Mesothelial cell of epicardium (in vitro differentiated cells): ENCODE measurements around the gene SP140. TPM values are rescaled to one million over a fixed set of nuclear protein-coding genes. Genes with fewer than 3 reads are reported as not detected.
"Not testable (repeated sequence)": the region's sequence is repeated elsewhere in the genome, so short reads cannot be mapped to it uniquely, and the experiment has no call there.

Source experiments
- DNase-seq, 2 experiments: peaks; one replicate each; pipeline ENCODE4 v3.0.0; 2021; ENCODE audit warnings: low spot score in 2 of 2; ENCODE audit not compliant: unreplicated experiment in 2 of 2
- H3K27ac Mint-ChIP-seq: 2 replicates; pipeline ENCODE4 v1.8.0; 2021; ENCODE audit warnings: mixed read lengths
- H3K27me3 Mint-ChIP-seq: 2 replicates; pipeline ENCODE4 v1.8.0; 2021; ENCODE audit warnings: low read depth, mixed read lengths
- H3K36me3 Mint-ChIP-seq: 2 replicates; pipeline ENCODE4 v1.8.0; 2021; ENCODE audit warnings: mixed read lengths
- H3K4me1 Mint-ChIP-seq: 2 replicates; pipeline ENCODE4 v1.8.0; 2021; ENCODE audit warnings: mixed read lengths
- H3K4me3 Mint-ChIP-seq: 2 replicates; pipeline ENCODE4 v1.8.0; 2021; ENCODE audit warnings: mild to moderate bottlenecking, moderate library complexity, mixed read lengths
- H3K9me3 Mint-ChIP-seq: 2 replicates; pipeline ENCODE4 v1.8.0; 2021; ENCODE audit warnings: mixed read lengths
- total RNA-seq: library from RNA; stranded (reverse); gene quantifications from 3 replicates; pipeline ENCODE4 v1.2.1, GENCODE V29; 2021
- TF ChIP-seq, protein P1 (sequence below): fragments of 200-600 bp; sonication (generic); IDR thresholded peaks from one replicate; pipeline ENCODE4 v1.5.0; 2021; ENCODE audit warnings: antibody characterized with exemption; ENCODE audit not compliant: unreplicated experiment

Gene SP140
- total RNA-seq, 1 donor from 2014 or later: 0.34 TPM

DNA sequence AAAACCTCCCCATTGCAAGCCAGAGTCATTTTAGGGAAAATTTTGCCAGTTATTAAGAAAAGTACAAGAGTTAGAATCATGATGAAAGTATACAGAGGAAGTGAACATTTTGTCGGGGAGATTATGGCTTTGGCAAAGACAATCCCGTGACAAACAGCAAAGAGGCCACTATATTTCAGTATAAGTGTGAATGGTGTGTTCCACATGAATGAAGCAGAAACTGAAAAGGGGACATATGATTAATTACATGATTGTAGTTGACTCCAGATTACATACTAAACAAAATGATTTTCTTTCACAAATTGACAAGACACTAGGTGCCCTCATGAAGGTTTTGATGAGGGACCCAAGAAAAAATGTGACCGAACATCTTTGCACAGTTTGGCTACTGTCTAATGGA is 42.0 kb downstream of the SP140 start:
- peaks cover 12% of the 10 kb centered on the region for H3K9me3 Mint-ChIP-seq
- H3K4me1 Mint-ChIP-seq: no peaks in the 10 kb centered on the region
- no peaks in the 10 kb centered on the region for H3K27me3 Mint-ChIP-seq
- no peak overlapping the region for H3K4me3 Mint-ChIP-seq
- H3K36me3 Mint-ChIP-seq: no peaks in the 10 kb centered on the region
- no peak overlapping the region for H3K27ac Mint-ChIP-seq
- DNase-seq: no peak
- TF ChIP-seq, protein P1, sequence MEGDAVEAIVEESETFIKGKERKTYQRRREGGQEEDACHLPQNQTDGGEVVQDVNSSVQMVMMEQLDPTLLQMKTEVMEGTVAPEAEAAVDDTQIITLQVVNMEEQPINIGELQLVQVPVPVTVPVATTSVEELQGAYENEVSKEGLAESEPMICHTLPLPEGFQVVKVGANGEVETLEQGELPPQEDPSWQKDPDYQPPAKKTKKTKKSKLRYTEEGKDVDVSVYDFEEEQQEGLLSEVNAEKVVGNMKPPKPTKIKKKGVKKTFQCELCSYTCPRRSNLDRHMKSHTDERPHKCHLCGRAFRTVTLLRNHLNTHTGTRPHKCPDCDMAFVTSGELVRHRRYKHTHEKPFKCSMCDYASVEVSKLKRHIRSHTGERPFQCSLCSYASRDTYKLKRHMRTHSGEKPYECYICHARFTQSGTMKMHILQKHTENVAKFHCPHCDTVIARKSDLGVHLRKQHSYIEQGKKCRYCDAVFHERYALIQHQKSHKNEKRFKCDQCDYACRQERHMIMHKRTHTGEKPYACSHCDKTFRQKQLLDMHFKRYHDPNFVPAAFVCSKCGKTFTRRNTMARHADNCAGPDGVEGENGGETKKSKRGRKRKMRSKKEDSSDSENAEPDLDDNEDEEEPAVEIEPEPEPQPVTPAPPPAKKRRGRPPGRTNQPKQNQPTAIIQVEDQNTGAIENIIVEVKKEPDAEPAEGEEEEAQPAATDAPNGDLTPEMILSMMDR: no peak

DNA sequence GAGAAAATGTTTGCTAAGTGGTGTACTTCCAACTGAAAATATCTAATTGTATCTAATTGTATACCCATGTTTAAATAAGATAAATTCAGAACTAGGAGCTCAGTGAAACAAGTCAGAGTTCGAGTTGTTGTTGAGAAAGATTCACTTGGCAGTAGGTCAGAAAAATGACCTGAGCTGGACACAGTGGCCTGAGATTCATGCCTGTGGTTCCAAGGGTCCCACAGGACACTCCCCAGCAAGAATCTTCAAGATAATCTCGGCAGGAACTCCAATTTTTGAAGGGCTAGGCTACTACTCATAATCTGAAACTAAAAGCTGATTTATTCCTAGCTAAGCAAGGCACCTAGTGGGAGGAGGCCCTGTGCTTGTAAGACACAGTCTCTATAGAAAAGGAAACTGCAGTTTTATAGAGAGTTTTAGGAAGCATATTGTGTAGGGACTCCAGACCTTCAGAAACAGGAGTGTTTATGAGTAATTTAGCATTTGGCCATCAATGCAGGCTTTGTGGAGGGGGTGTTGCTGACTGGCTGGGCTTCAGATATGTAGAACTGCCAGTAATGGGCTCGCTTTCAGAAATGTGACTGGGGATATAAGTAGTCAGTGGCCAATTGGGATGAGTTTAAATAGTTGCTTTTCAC is 43.2 kb downstream of the SP140 start:
- peaks cover 15% of the 10 kb centered on the region for H3K9me3 Mint-ChIP-seq
- H3K4me3 Mint-ChIP-seq: no peak overlapping the region
- TF ChIP-seq, protein P1: no peak
- DNase-seq: no peak
- no peak overlapping the region for H3K27ac Mint-ChIP-seq
- no peaks in the 10 kb centered on the region for H3K27me3 Mint-ChIP-seq
- H3K36me3 Mint-ChIP-seq: no peaks in the 10 kb centered on the region
- no peaks in the 10 kb centered on the region for H3K4me1 Mint-ChIP-seq

DNA sequence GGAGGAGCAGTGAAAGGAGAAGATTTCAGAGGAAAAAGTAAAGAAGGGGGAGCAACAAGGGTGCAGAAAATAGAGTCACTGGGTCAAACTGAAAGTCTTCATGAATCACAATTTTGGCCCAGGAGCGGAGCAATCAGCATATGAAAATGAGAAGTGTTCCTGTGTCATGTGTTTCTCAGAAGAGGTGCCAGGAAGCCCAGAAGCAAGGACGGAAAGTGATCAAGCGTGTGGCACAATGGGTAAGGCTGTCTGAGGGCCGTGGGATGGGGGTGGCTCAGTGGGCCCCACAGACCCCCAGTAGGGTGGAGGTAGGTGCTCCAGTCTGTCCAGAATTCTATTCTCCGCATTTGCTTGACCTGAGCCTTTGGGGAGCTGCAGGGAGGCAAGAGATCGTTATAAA is 44.2 kb downstream of the SP140 start:
- Mint-ChIP-seq H3K36me3 (no peaks in the 10 kb centered on the region), H3K9me3 (peaks cover 16% of the 10 kb centered on the region), H3K27ac (no peak overlapping the region), H3K4me3 (no peak overlapping the region), H3K4me1 (no peaks in the 10 kb centered on the region), H3K27me3 (no peaks in the 10 kb centered on the region)
- DNase-seq: no peak
- TF ChIP-seq, protein P1: no peak

DNA sequence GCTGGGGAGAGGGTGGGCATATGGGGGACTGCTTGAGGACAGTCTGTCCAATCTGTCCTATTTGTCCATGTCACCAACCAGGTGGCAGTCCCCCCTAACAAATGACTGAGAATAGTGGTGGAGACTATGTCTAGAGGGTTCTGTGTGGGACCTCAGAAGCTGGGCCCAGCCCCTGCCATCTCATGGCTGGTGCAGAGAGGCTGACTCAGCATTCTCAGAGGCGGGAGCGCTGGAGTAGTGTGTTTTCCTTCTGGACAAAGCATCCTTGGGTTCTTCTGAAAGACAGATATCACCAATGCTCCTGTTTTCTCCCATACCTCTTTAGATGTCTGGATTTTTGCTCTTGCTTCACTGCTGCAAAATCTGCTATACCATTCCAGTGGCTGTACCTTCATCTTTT is 57.4 kb downstream of the SP140 start:
- H3K27me3 Mint-ChIP-seq: peaks cover 2% of the 10 kb centered on the region
- H3K27ac Mint-ChIP-seq: no peak overlapping the region
- no peaks in the 10 kb centered on the region for H3K36me3 Mint-ChIP-seq

DNA sequence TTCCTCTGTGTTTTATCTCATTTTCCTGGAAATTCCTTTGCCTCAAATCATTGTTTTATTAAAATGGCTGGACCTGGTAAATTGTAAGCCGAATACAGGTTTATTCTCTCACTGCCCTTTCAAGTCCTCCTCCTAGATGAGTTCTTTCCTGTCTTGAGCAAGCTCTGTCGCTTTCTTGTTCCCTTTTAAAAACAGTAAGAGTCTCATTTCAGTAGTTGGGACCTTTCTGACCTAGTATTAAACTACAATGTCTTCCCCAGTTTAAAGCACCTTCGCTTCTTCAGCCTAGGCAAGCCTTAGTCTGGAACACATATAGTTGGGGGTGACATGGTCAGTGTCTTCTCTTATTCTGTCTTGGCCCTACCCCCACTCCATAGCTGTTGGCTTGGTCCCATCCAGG is 60.5 kb downstream of the SP140 start:
- H3K27me3 Mint-ChIP-seq: peaks cover 2% of the 10 kb centered on the region
- peaks cover 5% of the 10 kb centered on the region for H3K9me3 Mint-ChIP-seq
- H3K36me3 Mint-ChIP-seq: no peaks in the 10 kb centered on the region
- TF ChIP-seq, protein P1: no peak
- H3K4me1 Mint-ChIP-seq: no peaks in the 10 kb centered on the region
- no peak overlapping the region for H3K27ac Mint-ChIP-seq
- H3K4me3 Mint-ChIP-seq: no peak overlapping the region
- no peak for DNase-seq

More for the DNA sequence above, 57.4 kb downstream of the SP140 start:
- Mint-ChIP-seq H3K4me3 (no peak overlapping the region), H3K9me3 (peaks cover 15% of the 10 kb centered on the region), H3K4me1 (no peaks in the 10 kb centered on the region)
- DNase-seq: no peak
- TF ChIP-seq, protein P1: no peak

DNA sequence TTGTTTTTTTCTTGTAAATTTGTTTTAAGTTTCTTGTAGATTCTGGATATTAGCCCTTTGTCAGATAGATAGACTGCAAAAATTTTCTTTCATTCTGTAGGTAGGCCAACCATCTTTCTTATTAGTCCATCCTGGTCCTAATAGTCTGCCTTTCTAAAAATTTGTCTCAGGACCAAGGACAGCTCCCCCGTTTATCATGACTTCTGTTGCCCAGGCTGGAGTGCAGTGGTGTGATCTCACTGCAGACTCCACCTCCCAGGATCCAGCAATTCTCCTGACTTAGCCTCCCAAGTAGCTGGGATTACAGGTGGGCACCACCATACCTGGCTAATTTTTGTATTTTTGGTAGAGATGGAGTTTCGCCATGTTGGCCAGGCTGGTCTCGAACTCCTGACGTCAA is 63.8 kb downstream of the SP140 start:
- H3K4me1 Mint-ChIP-seq, H3K36me3 Mint-ChIP-seq, H3K9me3 Mint-ChIP-seq, H3K27me3 Mint-ChIP-seq, H3K27ac Mint-ChIP-seq, H3K4me3 Mint-ChIP-seq, DNase-seq: not testable (repeated sequence)
